Large intestine (tissue), 3 donors: ENCODE measurements around the gene HAO2. TPM values are rescaled to one million over a fixed set of nuclear protein-coding genes. Genes with fewer than 3 reads are reported as not detected.
A peak's percentile ranks its signal among the peaks of the same experiment; 100 is the strongest.

ENCODE experiments used
- DNase-seq, 2 donors: peaks; one replicate each; pipeline versions ENCODE4 v3.0.0 to v3.0.0-alpha.2; 2013
- H3K27ac ChIP-seq: one replicate; pipeline ENCODE4 v1.5.1; 2013; ENCODE audit warnings: low read length
- H3K27me3 ChIP-seq: 2 replicates; pipeline ENCODE4 v1.6.1; 2013; ENCODE audit warnings: low read length; ENCODE audit not compliant: control insufficient read depth, insufficient read depth
- H3K36me3 ChIP-seq: 2 replicates; pipeline ENCODE4 v1.6.1; 2013; ENCODE audit warnings: low read length; ENCODE audit not compliant: control insufficient read depth, insufficient read depth
- H3K4me1 ChIP-seq: one replicate; pipeline ENCODE4 v1.6.1; 2013; ENCODE audit warnings: low read length; ENCODE audit not compliant: control insufficient read depth, insufficient read depth
- H3K4me3 ChIP-seq: one replicate; pipeline ENCODE4 v1.5.1; 2013; ENCODE audit warnings: low read length
- H3K9me3 ChIP-seq: one replicate; pipeline ENCODE4 v1.6.1; 2013; ENCODE audit warnings: mild to moderate bottlenecking, low read depth, low read length, moderate library complexity; ENCODE audit not compliant: control insufficient read depth
- WGBS: methylation state at CpG from one replicate; pipeline ENCODE4 v1.1.5; 2013; ENCODE audit warnings: low lambda C conversion rate; ENCODE audit not compliant: insufficient coverage; 5-methylcytosine and 5-hydroxymethylcytosine counted together
- polyA plus RNA-seq: library from polyadenylated mRNA; unstranded; fragments of 120-200 nt; gene quantifications from one replicate; pipeline ENCODE4 v1.2.1, GENCODE V29; 2013

The HAO2 gene
- polyA plus RNA-seq, 1 donor: 0.91 TPM

GRCh38 chr1:119363162-119363561 lies 5.4 kb upstream of the HAO2 start:
- no peaks in the 10 kb centered on the region for H3K27me3 ChIP-seq
- H3K4me3 ChIP-seq: no peak overlapping the region
- H3K4me1 ChIP-seq: no peaks in the 10 kb centered on the region
- H3K27ac ChIP-seq: no peak overlapping the region
- WGBS: no CpG with 5 or more reads among the region's 7 CpGs
- no peaks in the 10 kb centered on the region for H3K36me3 ChIP-seq
- no peaks in the 10 kb centered on the region for H3K9me3 ChIP-seq
- no peak for DNase-seq

DNA sequence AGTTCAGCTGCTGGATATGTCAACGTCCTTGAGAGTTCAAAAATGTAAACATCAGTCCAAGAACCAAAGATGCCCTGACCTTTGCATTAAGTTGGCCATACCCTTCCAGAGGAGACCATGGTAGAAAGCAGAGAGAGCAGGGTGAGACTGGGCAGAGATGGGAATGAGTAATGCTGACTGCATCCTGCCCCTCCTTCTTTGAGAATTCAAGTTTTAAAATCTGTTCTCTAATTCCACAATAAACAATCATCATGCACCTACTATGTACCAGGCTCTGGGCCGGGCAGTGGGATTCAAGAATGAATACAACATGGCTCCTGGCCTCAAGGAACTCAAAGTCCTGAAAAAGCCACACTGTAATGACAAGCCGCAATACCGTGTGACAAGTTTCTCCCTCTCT lies 3.9 kb upstream of the HAO2 start:
- Histone ChIP-seq H3K27ac (no peak overlapping the region), H3K4me3 (no peak overlapping the region), H3K27me3 (no peaks in the 10 kb centered on the region), H3K4me1 (no peaks in the 10 kb centered on the region), H3K9me3 (no peaks in the 10 kb centered on the region), H3K36me3 (no peaks in the 10 kb centered on the region)
- DNase-seq: no peak
- no CpG with 5 or more reads among the region's 4 CpGs for WGBS

DNA sequence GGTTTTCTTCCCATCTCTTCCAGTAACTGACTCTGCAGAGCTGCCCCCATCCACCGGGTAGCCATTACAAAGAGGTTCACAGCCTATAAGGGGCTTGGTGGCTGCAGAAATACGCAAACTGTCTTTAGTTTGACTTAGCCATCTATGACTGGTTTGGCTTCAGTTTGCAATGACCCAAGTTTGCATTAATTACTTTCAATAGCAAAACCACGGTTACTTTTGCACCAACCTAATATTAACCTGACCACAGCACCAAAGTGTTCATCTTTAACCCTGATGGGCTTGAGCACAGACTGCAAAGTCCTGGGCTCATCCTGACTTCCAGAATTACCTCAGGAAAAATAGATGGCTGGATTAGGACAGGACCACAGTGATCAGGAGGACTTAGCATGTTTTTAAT lies 2.2 kb upstream of the HAO2 start:
- Histone ChIP-seq H3K9me3 (no peaks in the 10 kb centered on the region), H3K4me1 (no peaks in the 10 kb centered on the region), H3K27me3 (no peaks in the 10 kb centered on the region), H3K36me3 (no peaks in the 10 kb centered on the region), H3K4me3 (no peak overlapping the region), H3K27ac (no peak overlapping the region)
- no CpG with 5 or more reads among the region's 3 CpGs for WGBS
- no peak for DNase-seq

DNA sequence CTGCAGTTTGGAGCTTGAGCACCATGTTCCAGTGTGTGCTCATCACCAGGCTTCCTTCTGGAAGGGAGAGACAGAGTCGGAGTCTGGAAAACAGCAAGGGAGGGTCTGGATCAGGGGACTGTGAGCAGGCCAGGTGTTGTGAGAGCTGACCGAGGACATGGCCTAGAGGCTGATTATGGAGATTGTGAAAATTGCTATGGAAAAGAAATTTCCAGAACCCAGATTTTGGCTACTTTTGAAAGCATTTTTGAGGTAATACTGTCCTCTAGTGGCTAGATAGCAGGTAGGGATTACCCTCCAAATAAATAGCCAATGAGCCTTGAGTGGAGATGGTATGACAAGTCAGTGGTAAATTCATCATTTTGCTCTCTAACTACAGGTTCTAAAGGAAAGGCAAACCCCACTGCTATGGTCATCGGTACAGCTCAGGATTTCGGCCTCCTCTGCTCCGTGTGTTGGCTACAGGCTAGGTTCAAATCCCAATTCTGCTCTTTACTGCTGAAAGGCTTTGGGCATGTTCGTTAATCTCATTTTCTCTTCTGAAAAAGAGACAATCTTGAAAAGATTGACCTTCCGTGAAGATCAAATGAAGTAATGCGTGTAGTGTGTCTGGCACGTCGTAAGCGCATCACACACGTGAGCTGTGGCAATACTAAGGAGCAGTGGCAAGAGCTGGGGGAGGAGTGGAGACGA lies 1.0 kb upstream of the HAO2 start:
- Histone ChIP-seq H3K27ac (no peak overlapping the region), H3K27me3 (no peaks in the 10 kb centered on the region), H3K4me3 (no peak overlapping the region), H3K4me1 (no peaks in the 10 kb centered on the region), H3K36me3 (no peaks in the 10 kb centered on the region), H3K9me3 (no peaks in the 10 kb centered on the region)
- DNase-seq: peak in 1 of 2 donors; percentile 29
- 93% methylated on average over 3 of the region's 13 CpGs for WGBS

DNA sequence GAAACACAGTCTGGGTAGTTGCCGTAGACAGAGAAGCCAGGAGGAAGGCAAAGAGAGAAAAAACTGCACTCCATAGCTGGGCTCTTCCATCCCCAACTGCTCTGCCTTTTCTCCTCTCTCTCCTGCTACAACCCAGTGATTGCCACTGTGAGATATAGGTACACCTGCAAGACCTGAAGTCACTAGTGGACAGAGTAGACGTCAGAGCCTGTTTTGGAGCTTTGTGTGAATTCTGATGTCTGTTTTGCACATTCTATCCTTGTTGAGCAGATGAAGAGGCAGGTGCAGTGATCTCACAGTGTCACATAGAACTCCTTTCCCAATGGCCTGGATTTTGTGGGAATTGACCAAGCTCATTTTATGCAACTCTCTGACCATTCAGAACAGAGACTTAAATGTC lies 2.2 kb downstream of the HAO2 start:
- H3K27me3 ChIP-seq: no peaks in the 10 kb centered on the region
- DNase-seq: no peak
- no peak overlapping the region for H3K27ac ChIP-seq
- no peaks in the 10 kb centered on the region for H3K36me3 ChIP-seq
- H3K9me3 ChIP-seq: no peaks in the 10 kb centered on the region
- H3K4me3 ChIP-seq: no peak overlapping the region
- WGBS: no CpG with 5 or more reads among the region's 2 CpGs
- H3K4me1 ChIP-seq: peaks cover 19% of the 10 kb centered on the region

GRCh38 chr1:119371815-119372214 lies 3.2 kb downstream of the HAO2 start:
- H3K4me1 ChIP-seq: peaks cover 19% of the 10 kb centered on the region
- no peak for DNase-seq
- no peaks in the 10 kb centered on the region for H3K27me3 ChIP-seq
- H3K27ac ChIP-seq: no peak overlapping the region
- H3K36me3 ChIP-seq: no peaks in the 10 kb centered on the region
- H3K9me3 ChIP-seq: no peaks in the 10 kb centered on the region
- no CpG with 5 or more reads among the region's 2 CpGs for WGBS
- H3K4me3 ChIP-seq: no peak overlapping the region

DNA sequence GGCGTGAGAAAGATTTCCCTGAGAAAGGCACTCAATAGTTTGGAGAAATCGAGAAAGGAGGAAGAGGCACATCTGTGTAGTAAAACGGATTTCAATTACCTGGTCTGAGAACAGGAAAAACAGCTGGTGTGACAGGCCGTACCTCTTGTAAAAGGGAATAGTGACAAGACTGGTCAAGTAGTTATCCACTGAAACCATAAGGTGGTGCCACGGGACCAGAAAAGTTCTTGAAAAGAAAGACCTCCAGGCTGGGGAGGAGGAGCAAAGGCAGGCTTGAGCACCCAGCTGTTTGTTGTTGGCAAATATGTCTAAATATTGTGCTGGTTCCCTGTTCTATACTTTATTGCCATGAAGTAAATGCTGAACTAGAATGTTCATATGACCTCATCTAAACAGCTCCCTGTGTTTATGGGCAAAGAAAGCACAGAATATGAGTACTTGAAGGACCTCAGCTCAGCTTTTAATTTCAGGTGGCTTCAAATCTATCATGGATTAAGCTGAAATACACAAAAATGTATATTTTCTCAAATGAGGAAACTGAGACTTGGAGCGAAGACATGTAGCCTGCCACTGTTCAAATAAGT lies 4.0 kb downstream of the HAO2 start:
- DNase-seq: peak; percentile 69 to 78
- 83% methylated on average over 1 of the region's 6 CpGs for WGBS
- Histone ChIP-seq H3K4me3 (no peak overlapping the region), H3K9me3 (no peaks in the 10 kb centered on the region), H3K27ac (no peak overlapping the region), H3K27me3 (no peaks in the 10 kb centered on the region), H3K4me1 (peaks cover 19% of the 10 kb centered on the region), H3K36me3 (no peaks in the 10 kb centered on the region)

DNA sequence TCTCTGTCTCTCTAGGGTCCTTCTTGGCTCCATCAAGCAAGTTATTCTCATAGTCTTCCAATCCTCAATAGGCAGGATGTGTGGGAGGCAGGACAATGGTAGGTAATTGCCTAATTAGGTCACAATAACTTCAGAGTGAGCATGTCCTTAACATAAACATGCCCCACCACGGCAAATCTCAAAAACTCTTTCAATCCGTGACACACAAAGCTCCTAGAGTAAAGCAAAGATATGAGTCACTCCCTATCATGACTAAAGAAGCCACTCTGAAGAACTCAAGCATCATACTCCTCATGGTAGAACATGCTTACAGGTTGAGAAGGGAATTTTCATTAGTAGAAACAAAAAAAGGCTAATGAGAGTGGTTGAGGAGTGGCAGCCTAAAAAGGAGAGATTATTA lies 4.9 kb downstream of the HAO2 start:
- peaks cover 19% of the 10 kb centered on the region for H3K4me1 ChIP-seq
- DNase-seq: no peak
- H3K9me3 ChIP-seq: no peaks in the 10 kb centered on the region
- no peaks in the 10 kb centered on the region for H3K36me3 ChIP-seq
- H3K27ac ChIP-seq: peak overlapping the region; percentile 70
- H3K4me3 ChIP-seq: no peak overlapping the region
- no CpG with 5 or more reads among the region's 2 CpGs for WGBS
- H3K27me3 ChIP-seq: no peaks in the 10 kb centered on the region

GRCh38 chr1:119374208-119374874 lies 5.8 kb downstream of the HAO2 start:
- peak; percentile 42 to 63 for DNase-seq
- peak overlapping the region; percentile 70 for H3K27ac ChIP-seq
- no peaks in the 10 kb centered on the region for H3K36me3 ChIP-seq

GRCh38 chr1:119375366-119375765 lies 6.8 kb downstream of the HAO2 start:
- Histone ChIP-seq H3K4me1 (peaks cover 19% of the 10 kb centered on the region), H3K27ac (no peak overlapping the region), H3K9me3 (no peaks in the 10 kb centered on the region), H3K27me3 (no peaks in the 10 kb centered on the region), H3K36me3 (no peaks in the 10 kb centered on the region), H3K4me3 (no peak overlapping the region)
- no peak for DNase-seq
- 100% methylated on average over 1 of the region's 1 CpG for WGBS

More at GRCh38 chr1:119374208-119374874, 5.8 kb downstream of the HAO2 start:
- 25% methylated on average over 1 of the region's 4 CpGs for WGBS
- Histone ChIP-seq H3K4me3 (no peak overlapping the region), H3K27me3 (no peaks in the 10 kb centered on the region), H3K4me1 (peaks cover 19% of the 10 kb centered on the region), H3K9me3 (no peaks in the 10 kb centered on the region)
